ENCODE data around the gene TOMM7. TPM values are rescaled to one million over a fixed set of nuclear protein-coding genes. Genes with fewer than 3 reads are reported as not detected.
A peak's percentile ranks its signal among the peaks of the same experiment; 100 is the strongest.

The TOMM7 gene
- 100 to 1,000 TPM in 3 of 6 experiments, 10 to 100 TPM in 3; 25.9 to 180 (median 102) TPM for total RNA-seq
- long read RNA-seq, transcript TOMM7-201 (3 exons, 778 nt) = major isoform, 112 of 113 reads
- long read RNA-seq, partial matches to known transcripts = 0 of 113 reads
- long read RNA-seq, other reads (novel, unspliced or antisense) = 0 of 113 reads

- intact Hi-C loops (cut with DNase I) = no loop called here
- no peaks in the 10 kb centered on the region for H3K9me3 ChIP-seq
- DNase-seq (peak; percentile 90 to 93 (median 91)), ATAC-seq (peak; percentile 99 to 100 (median 100))
- H3K4me1 ChIP-seq = peaks cover 0 to 7% (median 3%) of the 10 kb centered on the region in 4 donors
- TF ChIP-seq CTCF (IDR thresholded peaks at IDR 0.05) (peak; percentile 43 to 56 (median 45)), POLR2A (IDR thresholded peaks at IDR 0.05) (peak; percentile 65)
- H3K27ac ChIP-seq = peak within 1 kb of the TSS; percentile 55 to 79 (median 68)
- no peaks in the 10 kb centered on the region for H3K27me3 ChIP-seq
- H3K36me3 ChIP-seq = peaks cover 0 to under 1% (median 0%) of the 10 kb centered on the region in 4 donors
- peak within 1 kb of the TSS; percentile 82 to 88 (median 85) for H3K4me3 ChIP-seq
- 0% methylated on average over 17 of the region's 38 CpGs for WGBS (ENCODE audit: insufficient coverage, low coverage, low lambda C conversion rate, missing lambda C conversion rate)
Measured at GRCh38 chr7:22822486-22823141, at the start of gene TOMM7. TOMM7 (minus strand) TSS chr7:22822849; CDS start chr7:22822779, 70 bp downstream.

- 44% methylated on average over 6 of the region's 7 CpGs for WGBS (ENCODE audit: insufficient coverage, low coverage, low lambda C conversion rate, missing lambda C conversion rate)
- Histone ChIP-seq H3K4me1 (peaks cover 0 to 8% (median 0%) of the 10 kb centered on the region in 4 donors), H3K27me3 (no peaks in the 10 kb centered on the region), H3K27ac (no peak overlapping the region), H3K4me3 (no peak overlapping the region), H3K9me3 (no peaks in the 10 kb centered on the region), H3K36me3 (no peaks in the 10 kb centered on the region)
- peak in 2 of 4 donors; percentile 38 to 43 for ATAC-seq
- no peak for DNase-seq
- TF ChIP-seq CTCF (IDR thresholded peaks at IDR 0.05) = no peak
- TF ChIP-seq POLR2A (IDR thresholded peaks at IDR 0.05) = no peak
- intact Hi-C loops (cut with DNase I) = no loop called here
Measured at GRCh38 chr7:22872096-22872807, 49.6 kb upstream of the TOMM7 start.

GRCh38 chr7:22871661-22872060, 49.0 kb upstream of the TOMM7 start:
- intact Hi-C loops (cut with DNase I) = no loop called here
- no peak for TF ChIP-seq CTCF (IDR thresholded peaks at IDR 0.05)
- TF ChIP-seq POLR2A (IDR thresholded peaks at IDR 0.05) = no peak
- no peak for DNase-seq

GRCh38 chr7:22868509-22868908, 45.9 kb upstream of the TOMM7 start:
- WGBS (ENCODE audit: insufficient coverage, low coverage, low lambda C conversion rate, missing lambda C conversion rate) = 57% methylated on average over 1 of the region's 1 CpG
- TF ChIP-seq POLR2A (IDR thresholded peaks at IDR 0.05) = no peak
- H3K27me3 ChIP-seq = no peaks in the 10 kb centered on the region
- DNase-seq (no peak), ATAC-seq (no peak)
- H3K27ac ChIP-seq = no peak overlapping the region
- H3K36me3 ChIP-seq = no peaks in the 10 kb centered on the region
- intact Hi-C loops (cut with DNase I) = no loop called here
- no peaks in the 10 kb centered on the region for H3K9me3 ChIP-seq
- H3K4me1 ChIP-seq = peaks cover 0 to 24% (median 5%) of the 10 kb centered on the region in 4 donors
- H3K4me3 ChIP-seq = no peak overlapping the region

More at GRCh38 chr7:22871661-22872060, 49.0 kb upstream of the TOMM7 start:
- no peaks in the 10 kb centered on the region for H3K27me3 ChIP-seq
- no peaks in the 10 kb centered on the region for H3K9me3 ChIP-seq
- H3K4me3 ChIP-seq = no peak overlapping the region
- no peak for ATAC-seq
- H3K4me1 ChIP-seq = peaks cover 0 to 8% (median 0%) of the 10 kb centered on the region in 4 donors
- H3K36me3 ChIP-seq = no peaks in the 10 kb centered on the region
- H3K27ac ChIP-seq = no peak overlapping the region

GRCh38 chr7:22867589-22867988, 44.9 kb upstream of the TOMM7 start:
- peaks cover 0 to 24% (median 5%) of the 10 kb centered on the region in 4 donors for H3K4me1 ChIP-seq
- no peak overlapping the region for H3K4me3 ChIP-seq
- TF ChIP-seq CTCF (IDR thresholded peaks at IDR 0.05) (no peak), POLR2A (IDR thresholded peaks at IDR 0.05) (no peak)
- WGBS (ENCODE audit: insufficient coverage, low coverage, low lambda C conversion rate, missing lambda C conversion rate) = 44% methylated on average over 2 of the region's 2 CpGs
- H3K27me3 ChIP-seq = no peaks in the 10 kb centered on the region
- H3K36me3 ChIP-seq = no peaks in the 10 kb centered on the region
- peak overlapping the region in 2 of 3 donors; percentile 12 to 18 for H3K27ac ChIP-seq
- intact Hi-C loops (cut with DNase I) = no loop called here
- ATAC-seq (no peak), DNase-seq (no peak)
- no peaks in the 10 kb centered on the region for H3K9me3 ChIP-seq
